Heart left ventricle (tissue), 16 donors: ENCODE measurements around the gene CLCN1. TPM values are rescaled to one million over a fixed set of nuclear protein-coding genes. Genes with fewer than 3 reads are reported as not detected.

ENCODE experiments used
- ATAC-seq, 4 donors: fragments of 200-7000 bp; cut with Tn5 transposase; one replicate each; pipeline ENCODE4 v1.9.1; 2020 to 2022; ENCODE audit warnings: moderate library complexity in 4 of 4, mild to moderate bottlenecking in 3 of 4, moderate number of reproducible peaks in 1 of 4
- DNase-seq, 5 donors: peaks; one replicate each; pipeline ENCODE4 v3.0.0-alpha.2; 2020
- H3K27ac ChIP-seq, 12 donors: fragments of 200-600 bp; sonication (generic) in 4 of 12; one replicate each; pipeline versions ENCODE4 v1.5.0 to v1.8.0; 2016 to 2022; ENCODE audit warnings: mild to moderate bottlenecking in 2 of 12
- H3K27me3 ChIP-seq, 9 donors: fragments of 200-600 bp; sonication (generic) in 2 of 9; one replicate each; pipeline versions ENCODE4 v1.5.1 to v1.8.0; 2016 to 2022; ENCODE audit warnings: mild to moderate bottlenecking in 3 of 9
- H3K36me3 ChIP-seq, 9 donors: fragments of 200-600 bp; sonication (generic) in 2 of 9; one replicate each; pipeline versions ENCODE4 v1.5.0 to v1.8.0; 2018 to 2022; ENCODE audit warnings: mild to moderate bottlenecking in 2 of 9
- H3K4me1 ChIP-seq, 12 donors: fragments of 200-600 bp; sonication (generic) in 4 of 12; one replicate each; pipeline versions ENCODE4 v1.5.0 to v1.8.0; 2016 to 2022; ENCODE audit warnings: mild to moderate bottlenecking in 3 of 12
- H3K4me3 ChIP-seq, 12 donors: fragments of 200-600 bp; sonication (generic) in 4 of 12; one replicate each; pipeline versions ENCODE4 v1.5.0 to v1.8.0; 2017 to 2022; ENCODE audit warnings: mild to moderate bottlenecking in 9 of 12, moderate library complexity in 4 of 12
- H3K9me3 ChIP-seq, 12 donors: fragments of 200-600 bp; sonication (generic) in 4 of 12; one replicate each; pipeline versions ENCODE4 v1.5.0 to v1.8.0; 2016 to 2022; ENCODE audit warnings: mild to moderate bottlenecking in 1 of 12
- POLR2A ChIP-seq, 2 donors: fragments of 450-650 bp; IDR thresholded peaks; one replicate each; pipeline ENCODE4 v1.6.1; 2017; ENCODE audit warnings: antibody characterized with exemption in 2 of 2, mild to moderate bottlenecking in 2 of 2, moderate library complexity in 2 of 2
- WGBS, 4 donors: extraction: QIAGEN DNeasy Blood & Tissue Kit in 2 of 4; methylation state at CpG; one replicate each; pipeline versions ENCODE4 v1.1.5 to v1.1.7; 2013 to 2018; 5-methylcytosine and 5-hydroxymethylcytosine counted together
- intact Hi-C, 10 donors: fragments of 100-400 bp; cut with DNase I; formaldehyde crosslinking; loops; one replicate each; pipeline versions ENCODE4 v1.11.1 to v1.14.2; 2022
- polyA plus RNA-seq, 2 donors: library from polyadenylated mRNA; stranded (reverse); fragments of 200-250 nt; gene quantifications; one replicate each; pipeline ENCODE4 v1.2.3, GENCODE V29; 2013
- total RNA-seq, 9 donors: library from RNA; depleted of rRNA in 2 of 9; stranded (reverse); fragments of >200 nt in 2 of 9; fragmentation: NEBNext Ultra II Directional in 3 of 9; extraction: Animal tissue kit (Norgen Biotek cat#: 25700) in 3 of 9; gene quantifications; one replicate each; pipeline versions ENCODE4 v1.1.0 to v1.2.4, GENCODE V29; 2016 to 2023
- TF ChIP-seq, protein P1 (sequence below), 12 donors: fragments of 200-600 bp; sonication (generic) in 4 of 12; IDR thresholded peaks; one replicate each; pipeline versions ENCODE4 v1.5.0 to v1.8.0; 2018 to 2022; ENCODE audit warnings: antibody characterized with exemption in 12 of 12, mild to moderate bottlenecking in 5 of 12
- donor health status: ischemic (EF 13 %, LVEDD 7.1; RV severe dilation, severe dysfunction).
- donor health status: healthy with polysubstance abuse.
- donor health status: DM: no; HTN: yes; CAD: no.
- donor health status: DM: no; HTN: no; CAD: no.
- donor health status: ischemic (EF 25% LVEDD 6.9; RV normal size, moderate dysfunction).
- donor health status: ischemic (EF 25% LVEDD 5.7; RV mildly dilated, moderate dysfunction).
- donor health status: healthy.
- donor health status: DM: yes; HTN: yes; CAD: no.
- donor health status: ischemic (EF 35%, LVEDD 5.7; RV mildly dilated, moderate dysfunction).
- donor health status: nonischemic (EF 11% LVEDD 7.7; RV severe dilation, severe dysfunction).
- donor health status: DM: yes; HTN: yes; CAD: no.
- donor health status: PGD.
- donor health status: ischemic (EF 29% LVEDD 5.4; RV normal size, mild dysfunction).
- donor health status: nonischemic (EF 23%, LVEDD 6.1; RV moderate dilation, normal function).

Gene CLCN1
- total and polyA plus RNA-seq, 11 donors, result 0.03 to 1.4 TPM; not detected in 9

DNA sequence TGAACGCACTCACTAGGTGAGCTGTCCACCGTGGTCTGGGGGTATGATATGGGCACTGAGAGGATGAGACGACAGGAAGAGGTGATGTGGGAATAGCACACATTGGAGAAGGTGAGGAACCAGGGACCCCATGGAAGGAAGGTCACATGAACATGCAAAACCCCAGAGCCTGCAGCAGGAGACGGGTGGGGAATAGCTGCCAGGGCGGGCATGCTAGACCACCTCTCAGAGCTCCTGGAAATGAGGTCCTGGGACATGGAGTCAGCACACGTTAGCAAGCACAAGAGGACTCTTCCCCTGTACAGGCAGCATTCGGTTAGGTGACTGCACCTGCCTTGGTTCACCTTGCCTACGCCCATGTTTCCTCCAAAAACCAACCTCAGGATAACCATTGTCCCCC lies 38.5 kb downstream of the CLCN1 start:
- no peak overlapping the region for H3K27ac ChIP-seq
- 90 to 96% (median 94%) methylated on average over 8 of the region's 8 CpGs for WGBS, 4 donors
- no peak for ATAC-seq
- no peaks in the 10 kb centered on the region for H3K4me1 ChIP-seq
- intact Hi-C loops, result no loop called here
- no peaks in the 10 kb centered on the region for H3K36me3 ChIP-seq
- peaks cover 0 to 6% (median 0%) of the 10 kb centered on the region in 9 donors for H3K27me3 ChIP-seq
- H3K9me3 ChIP-seq, result no peaks in the 10 kb centered on the region
- TF ChIP-seq, protein P1, sequence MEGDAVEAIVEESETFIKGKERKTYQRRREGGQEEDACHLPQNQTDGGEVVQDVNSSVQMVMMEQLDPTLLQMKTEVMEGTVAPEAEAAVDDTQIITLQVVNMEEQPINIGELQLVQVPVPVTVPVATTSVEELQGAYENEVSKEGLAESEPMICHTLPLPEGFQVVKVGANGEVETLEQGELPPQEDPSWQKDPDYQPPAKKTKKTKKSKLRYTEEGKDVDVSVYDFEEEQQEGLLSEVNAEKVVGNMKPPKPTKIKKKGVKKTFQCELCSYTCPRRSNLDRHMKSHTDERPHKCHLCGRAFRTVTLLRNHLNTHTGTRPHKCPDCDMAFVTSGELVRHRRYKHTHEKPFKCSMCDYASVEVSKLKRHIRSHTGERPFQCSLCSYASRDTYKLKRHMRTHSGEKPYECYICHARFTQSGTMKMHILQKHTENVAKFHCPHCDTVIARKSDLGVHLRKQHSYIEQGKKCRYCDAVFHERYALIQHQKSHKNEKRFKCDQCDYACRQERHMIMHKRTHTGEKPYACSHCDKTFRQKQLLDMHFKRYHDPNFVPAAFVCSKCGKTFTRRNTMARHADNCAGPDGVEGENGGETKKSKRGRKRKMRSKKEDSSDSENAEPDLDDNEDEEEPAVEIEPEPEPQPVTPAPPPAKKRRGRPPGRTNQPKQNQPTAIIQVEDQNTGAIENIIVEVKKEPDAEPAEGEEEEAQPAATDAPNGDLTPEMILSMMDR (IDR thresholded peaks at IDR 0.05), result no peak
- no peak for TF ChIP-seq POLR2A (IDR thresholded peaks at IDR 0.05)
- H3K4me3 ChIP-seq, result no peak overlapping the region
- no peak for DNase-seq

- peaks cover 0 to 12% (median 0%) of the 10 kb centered on the region in 9 donors for H3K27me3 ChIP-seq
- ATAC-seq, result no peak
- H3K4me3 ChIP-seq, result no peak overlapping the region
- no peak for TF ChIP-seq POLR2A (IDR thresholded peaks at IDR 0.05)
- TF ChIP-seq, protein P1 (IDR thresholded peaks at IDR 0.05), result no peak
- no peaks in the 10 kb centered on the region for H3K36me3 ChIP-seq
- H3K9me3 ChIP-seq, result no peaks in the 10 kb centered on the region
- 79 to 86% (median 82%) methylated on average over 8 of the region's 8 CpGs for WGBS, 4 donors
- no peak for DNase-seq
- H3K27ac ChIP-seq, result no peak overlapping the region
- no peaks in the 10 kb centered on the region for H3K4me1 ChIP-seq
- intact Hi-C loops, result loop anchor here in 1 of 10 donors (5.0 kb wide), 1 partner anchor 33 kb away; no protein-coding TSS in a partner anchor
Measured at GRCh38 chr7:143354965-143355364, 39.1 kb downstream of the CLCN1 start.

DNA sequence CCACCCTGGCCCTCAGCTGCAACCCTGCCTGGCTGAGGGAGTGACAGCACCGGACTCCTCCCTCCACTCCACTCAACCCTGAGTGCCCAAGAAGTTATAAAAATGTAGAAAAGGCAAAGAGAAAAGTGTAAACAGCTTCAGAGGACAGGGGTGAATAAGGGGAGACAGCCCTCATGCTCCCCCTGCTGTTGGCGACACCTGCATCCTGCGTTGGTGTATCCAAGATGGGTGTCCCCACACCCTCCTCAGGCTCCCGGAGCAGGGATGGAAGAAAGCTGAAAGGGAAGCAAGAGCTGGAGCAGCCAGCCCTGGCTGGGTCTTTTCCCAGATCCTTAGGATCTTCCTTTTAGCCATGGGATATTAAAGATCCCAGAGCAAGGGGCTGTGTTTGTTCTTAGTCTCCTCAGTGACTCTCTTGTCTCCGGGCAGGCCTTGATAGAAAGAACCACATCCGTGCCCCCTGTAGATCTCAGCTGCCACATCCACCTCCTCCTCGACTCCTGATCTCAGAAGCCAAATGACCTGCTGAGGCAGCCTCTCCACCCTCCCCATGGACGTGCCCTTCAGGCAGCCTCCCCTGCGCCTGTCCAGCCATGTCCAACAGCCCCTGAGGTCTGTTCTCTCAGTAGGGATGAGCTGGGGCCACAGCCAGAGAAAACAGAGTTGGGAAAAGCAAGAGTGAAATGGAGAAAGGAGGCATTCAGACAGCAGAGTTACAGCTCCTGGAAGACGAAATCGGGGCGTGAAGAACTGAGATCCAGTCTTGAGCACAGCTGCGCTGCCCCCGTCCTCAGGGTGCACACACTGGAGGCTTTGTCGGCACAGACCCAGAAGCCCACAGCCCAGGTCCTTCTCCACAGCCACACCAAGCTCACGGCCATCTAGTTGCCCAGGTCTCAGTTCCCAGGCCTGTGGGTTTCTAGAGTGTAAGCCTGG lies 39.8 kb downstream of the CLCN1 start:
- Histone ChIP-seq H3K36me3 (no peaks in the 10 kb centered on the region), H3K27me3 (peaks cover 0 to 20% (median under 1%) of the 10 kb centered on the region in 9 donors), H3K9me3 (no peaks in the 10 kb centered on the region), H3K4me1 (no peaks in the 10 kb centered on the region), H3K27ac (no peak overlapping the region), H3K4me3 (no peak overlapping the region)
- WGBS, 4 donors, result 87 to 91% (median 88%) methylated on average over 16 of the region's 16 CpGs
- DNase-seq (no peak), ATAC-seq (no peak)
- TF ChIP-seq POLR2A (IDR thresholded peaks at IDR 0.05), result no peak
- TF ChIP-seq, protein P1 (IDR thresholded peaks at IDR 0.05), result no peak
- intact Hi-C loops, result loop anchor here in 1 of 10 donors (5.0 kb wide), 1 partner anchor 33 kb away; no protein-coding TSS in a partner anchor

DNA sequence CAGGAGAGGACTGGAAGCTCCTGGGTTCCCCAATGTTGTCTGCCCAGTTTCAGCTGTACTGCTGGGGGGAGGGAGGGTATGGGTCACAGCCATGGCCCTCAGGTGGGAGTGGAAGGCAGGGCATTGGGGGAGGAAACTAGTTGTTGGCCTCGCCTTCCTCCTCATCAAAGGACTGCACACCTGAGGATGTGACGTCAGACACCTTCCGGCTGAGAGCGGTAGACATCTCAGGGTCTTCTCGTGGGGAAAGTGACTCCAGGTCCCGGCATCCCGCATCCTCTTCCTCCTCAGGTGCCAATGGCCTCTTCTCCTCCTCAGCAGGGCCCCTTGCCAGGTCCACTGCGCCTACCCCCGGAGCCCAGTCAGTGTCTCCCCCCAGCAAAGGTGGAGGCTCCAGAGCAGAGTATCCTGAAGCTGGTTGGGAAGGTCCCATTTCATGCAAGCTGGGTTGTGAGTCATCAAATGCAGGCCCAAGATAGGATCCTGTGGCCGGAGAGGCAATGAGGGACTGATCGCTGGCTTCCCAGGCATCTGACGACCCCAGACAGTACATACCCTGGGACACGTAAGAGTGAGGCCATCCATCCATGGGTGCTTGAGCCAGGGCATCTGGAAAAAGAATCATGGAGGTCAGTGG lies 40.6 kb downstream of the CLCN1 start:
- Histone ChIP-seq H3K9me3 (no peaks in the 10 kb centered on the region), H3K4me3 (no peak overlapping the region), H3K27me3 (peaks cover 0 to 28% (median 9%) of the 10 kb centered on the region in 9 donors), H3K4me1 (peaks cover 0 to 4% (median 0%) of the 10 kb centered on the region in 12 donors), H3K27ac (no peak overlapping the region), H3K36me3 (no peaks in the 10 kb centered on the region)
- 86 to 91% (median 89%) methylated on average over 13 of the region's 13 CpGs for whole genome bisulfite sequencing, 4 donors
- intact Hi-C loops, result loop anchor here in 1 of 10 donors (5.0 kb wide), 1 partner anchor 34 kb away; no protein-coding TSS in a partner anchor
- TF ChIP-seq, protein P1 (IDR thresholded peaks at IDR 0.05), result no peak
- no peak for TF ChIP-seq POLR2A (IDR thresholded peaks at IDR 0.05)
- ATAC-seq (no peak), DNase-seq (no peak)
